NCI-H1105 treated with DMSO at 0.1 percent for 48 hours (cell line): ENCODE results near the gene APOE.
"Not testable (repeated sequence)": the region's sequence is repeated elsewhere in the genome, so short reads cannot be mapped to it uniquely, and the experiment has no call there.

Experiments
- DNase-seq: peaks from one replicate; lab custom pipeline; 2025; lab: John Stamatoyannopoulos, UW

The APOE gene

DNA sequence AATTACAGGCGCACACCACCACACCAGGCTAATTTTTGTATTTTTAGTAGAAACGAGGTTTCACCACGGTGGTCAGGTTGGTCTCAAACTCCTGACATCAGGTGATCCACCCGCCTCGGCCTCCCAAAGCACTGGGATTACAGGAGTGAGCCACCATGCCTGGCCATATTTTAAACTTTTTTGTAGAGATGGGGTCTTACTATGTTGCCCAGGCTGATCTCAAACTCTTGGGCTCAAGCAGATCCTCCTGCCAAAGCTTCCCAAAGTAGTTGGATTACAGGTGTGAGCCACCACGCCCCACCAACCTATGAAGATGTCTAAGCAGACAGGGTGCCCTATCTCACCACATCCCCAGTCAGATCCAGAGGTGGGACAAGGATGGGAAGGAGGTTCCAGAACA lies 6.3 kb downstream of the APOE start:
- DNase-seq = not testable (repeated sequence)

DNA sequence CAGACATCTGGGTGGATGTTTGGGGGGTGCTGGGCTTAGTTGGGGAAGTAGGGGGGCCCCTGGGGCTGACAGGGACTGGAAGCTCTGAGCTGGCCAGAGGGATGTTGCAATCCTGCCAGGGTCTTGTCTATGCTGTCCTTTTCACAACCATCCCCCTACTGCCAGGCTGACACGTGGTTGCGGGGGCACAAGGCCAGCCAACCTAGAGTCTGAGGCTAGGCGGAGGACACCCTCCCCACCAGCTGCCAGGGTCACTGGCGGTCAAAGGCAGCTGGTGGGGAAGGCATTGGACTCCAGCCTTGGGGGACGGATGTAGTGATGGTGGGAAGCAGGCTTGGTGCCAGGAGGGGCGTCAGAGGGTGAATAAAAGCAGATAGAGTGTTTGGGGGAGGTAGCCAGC lies 7.3 kb downstream of the APOE start:
- DNase-seq = no peak

DNA sequence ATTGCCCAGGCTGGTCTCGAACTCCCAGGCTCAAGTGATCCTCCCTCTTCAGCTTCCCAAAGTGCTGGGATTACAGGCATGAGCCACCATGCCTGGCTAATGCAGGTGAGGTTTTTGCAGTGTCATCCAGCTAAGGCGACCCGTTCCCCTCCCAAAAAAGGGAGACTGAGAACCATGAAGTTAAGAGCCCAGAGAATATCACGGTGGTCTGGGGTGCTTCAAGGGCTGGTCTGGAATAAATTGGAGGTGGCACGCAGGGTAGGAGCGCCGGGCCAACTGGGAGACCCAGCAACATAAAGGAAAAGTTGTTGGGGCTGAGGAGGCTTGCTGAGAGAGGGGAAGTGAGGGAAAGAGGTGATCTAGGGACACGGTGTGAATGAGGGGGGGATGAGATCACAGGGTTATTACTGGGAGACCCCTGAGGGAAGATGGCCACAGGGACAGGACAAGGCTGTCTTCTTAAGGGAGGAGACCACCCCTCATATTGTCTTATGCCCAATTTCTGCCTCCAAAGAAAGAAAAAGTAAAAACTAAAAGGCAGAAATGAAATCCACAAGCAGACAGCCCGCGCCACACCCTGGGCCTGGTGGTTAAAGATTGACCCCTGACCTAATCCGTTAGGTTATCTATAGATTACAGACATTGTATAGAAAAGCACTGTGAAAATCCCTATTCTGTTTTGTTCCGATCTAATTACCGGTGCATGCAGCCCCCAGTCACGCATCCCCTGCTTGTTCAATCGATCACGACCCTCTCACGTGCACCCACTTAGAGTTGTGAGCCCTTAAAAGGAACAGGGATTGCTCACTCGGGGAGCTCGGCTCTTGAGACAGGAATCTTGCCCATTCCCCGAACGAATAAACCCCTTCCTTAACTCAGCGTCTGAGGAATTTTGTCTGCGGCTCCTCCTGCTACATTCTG lies 8.2 kb downstream of the APOE start:
- not testable (repeated sequence) for DNase-seq

DNA sequence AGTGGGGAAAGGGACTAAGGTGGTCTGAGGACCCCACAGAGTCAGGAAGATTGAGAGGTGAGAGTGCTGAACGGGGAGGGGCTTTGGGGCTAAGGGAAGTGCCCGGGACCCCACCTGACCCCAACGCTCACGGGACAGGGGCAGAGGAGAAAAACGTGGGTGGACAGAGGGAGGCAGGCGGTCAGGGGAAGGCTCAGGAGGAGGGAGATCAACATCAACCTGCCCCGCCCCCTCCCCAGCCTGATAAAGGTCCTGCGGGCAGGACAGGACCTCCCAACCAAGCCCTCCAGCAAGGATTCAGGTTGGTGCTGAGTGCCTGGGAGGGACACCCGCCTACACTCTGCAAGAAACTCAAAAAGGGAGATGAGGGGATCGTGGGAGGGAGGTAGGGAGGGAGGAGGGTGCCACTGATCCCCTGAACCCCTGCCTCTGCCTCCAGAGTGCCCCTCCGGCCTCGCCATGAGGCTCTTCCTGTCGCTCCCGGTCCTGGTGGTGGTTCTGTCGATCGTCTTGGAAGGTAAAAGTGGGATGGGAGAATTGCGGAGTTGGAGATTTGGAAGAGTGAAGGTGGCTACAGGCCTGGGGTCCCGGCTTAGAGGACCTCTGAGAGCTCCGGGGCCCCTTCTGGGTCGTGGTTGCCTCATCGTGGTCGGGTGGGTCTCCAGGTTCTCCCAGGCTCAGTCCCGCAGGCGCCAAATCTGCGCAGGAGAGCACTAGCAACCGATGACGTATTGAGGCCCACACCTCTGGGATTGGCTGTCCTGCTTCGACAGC lies 9.0 kb downstream of the APOE start, which contains the start of gene APOC1:
Gene APOC1, plus strand, starts transcription at position 176 of the 774 bp plus-strand sequence. Its CDS starts 284 bp downstream, at position 460.
- DNase-seq = peak; percentile 82

DNA sequence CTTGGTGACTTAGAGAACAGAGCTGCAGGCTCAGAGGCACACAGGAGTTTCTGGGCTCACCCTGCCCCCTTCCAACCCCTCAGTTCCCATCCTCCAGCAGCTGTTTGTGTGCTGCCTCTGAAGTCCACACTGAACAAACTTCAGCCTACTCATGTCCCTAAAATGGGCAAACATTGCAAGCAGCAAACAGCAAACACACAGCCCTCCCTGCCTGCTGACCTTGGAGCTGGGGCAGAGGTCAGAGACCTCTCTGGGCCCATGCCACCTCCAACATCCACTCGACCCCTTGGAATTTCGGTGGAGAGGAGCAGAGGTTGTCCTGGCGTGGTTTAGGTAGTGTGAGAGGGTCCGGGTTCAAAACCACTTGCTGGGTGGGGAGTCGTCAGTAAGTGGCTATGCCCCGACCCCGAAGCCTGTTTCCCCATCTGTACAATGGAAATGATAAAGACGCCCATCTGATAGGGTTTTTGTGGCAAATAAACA lies 18.7 kb downstream of the APOE start:
- DNase-seq = no peak

DNA sequence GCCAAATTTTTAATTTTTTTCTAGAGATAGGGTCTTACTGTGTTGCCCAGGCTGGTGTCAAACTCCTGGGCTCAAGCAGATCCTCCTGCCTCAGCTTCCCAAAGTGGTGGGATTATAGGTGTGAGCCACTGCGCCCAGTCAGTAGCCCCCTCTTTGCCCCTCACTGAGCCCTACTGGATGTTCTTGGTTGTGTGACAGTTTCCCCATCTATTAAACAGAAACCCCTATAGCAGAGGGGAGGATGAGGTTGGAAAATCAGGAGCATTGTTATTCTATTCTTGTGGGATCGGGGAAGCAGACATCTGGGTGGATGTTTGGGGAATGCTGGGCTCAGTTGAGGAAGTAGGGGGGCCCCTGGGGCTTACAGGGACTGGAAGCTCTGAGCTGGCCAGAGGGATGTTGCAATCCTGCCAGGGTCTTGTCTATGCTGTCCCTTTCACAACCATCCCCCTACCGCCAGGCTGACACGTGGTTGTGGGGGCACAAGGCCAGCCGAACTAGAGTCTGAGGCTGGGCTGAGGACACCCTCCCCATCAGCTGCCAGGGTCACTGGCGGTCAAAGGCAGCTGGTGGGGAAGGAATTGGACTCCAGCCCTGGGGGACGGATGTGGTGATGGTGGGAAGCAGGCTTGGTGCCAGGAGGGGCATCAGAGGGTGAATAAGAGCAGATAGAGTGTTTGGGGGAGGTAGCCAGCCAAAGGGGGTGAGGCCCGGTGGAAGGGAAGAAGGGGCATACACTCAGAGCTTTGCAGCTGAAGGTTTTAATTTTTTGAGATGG lies 19.7 kb downstream of the APOE start:
- no peak for DNase-seq

DNA sequence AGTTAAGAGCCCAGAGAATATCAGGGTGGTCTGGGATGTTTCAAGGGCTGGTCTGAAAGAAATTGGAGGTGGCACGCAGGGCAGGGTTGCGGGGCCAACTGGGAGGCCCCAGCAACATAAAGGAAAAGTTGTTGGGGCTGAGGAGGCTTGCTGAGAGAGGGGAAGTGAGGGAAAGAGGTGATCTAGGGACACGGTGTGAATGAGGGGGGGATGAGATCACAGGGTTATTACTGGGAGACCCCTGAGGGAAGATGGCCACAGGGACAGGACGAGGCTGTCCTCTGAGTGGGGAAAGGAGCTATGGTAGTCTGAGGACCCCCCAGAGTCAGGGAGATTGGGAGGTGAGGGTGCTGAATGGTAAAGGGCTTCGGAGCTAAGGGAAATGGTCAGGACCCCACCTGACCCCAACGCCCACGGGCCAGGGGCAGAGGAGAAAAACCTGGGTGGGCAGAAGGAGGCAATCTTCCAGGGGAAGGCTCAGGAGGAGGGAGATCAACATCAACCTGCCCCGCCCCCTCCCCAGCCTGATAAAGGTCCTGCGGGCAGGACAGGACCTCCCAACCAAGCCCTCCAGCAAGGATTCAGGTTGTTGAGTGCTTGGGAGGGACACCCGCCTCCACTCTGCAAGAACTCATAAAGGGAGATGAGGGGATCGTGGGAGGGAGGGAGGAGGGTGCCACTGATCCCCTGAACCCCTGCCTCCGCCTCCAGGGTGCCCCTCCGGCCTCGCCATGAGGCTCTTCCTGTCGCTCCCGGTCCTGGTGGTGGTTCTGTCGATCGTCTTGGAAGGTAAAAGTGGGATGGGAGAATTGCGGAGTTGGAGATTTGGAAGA lies 20.9 kb downstream of the APOE start:
- not testable (repeated sequence) for DNase-seq

DNA sequence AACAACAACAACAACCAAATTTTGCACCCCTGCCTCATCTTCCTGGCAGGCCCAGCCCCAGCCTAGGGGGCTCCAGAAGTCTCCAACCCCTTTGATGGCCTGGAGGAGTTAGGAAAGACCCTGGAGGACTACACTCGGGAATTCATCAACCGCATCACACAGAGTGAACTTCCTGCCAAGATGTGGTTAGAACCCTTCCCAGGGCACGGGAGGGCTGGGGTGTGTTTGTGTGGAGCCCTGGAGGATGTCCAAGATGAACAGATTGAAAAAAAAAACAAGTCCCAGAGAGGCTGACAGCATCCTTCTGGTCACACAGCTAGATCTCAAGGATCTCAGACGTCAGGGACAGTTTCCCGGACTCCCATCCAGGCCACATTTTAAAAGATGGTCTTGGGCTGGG lies 22.1 kb downstream of the APOE start:
- DNase-seq = no peak

DNA sequence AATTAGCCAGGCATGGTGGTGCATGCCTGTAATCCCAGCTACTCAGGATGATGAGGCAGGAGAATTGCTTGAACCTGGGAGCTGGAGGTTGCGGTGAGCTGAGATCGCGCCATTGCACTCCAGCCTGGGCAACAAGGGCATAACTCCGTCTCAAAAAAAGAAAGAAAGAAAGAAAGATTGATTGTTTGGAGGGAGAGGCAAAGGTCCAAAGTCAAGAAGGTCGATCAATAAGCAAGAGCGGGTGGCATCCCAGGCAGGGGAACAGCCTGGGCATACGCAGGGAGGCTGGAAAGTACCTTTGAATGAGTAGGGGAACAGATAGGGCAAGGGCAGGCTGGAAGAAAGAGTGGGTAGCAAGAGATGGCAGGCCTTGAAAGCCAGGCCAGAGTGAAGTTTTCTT lies 24.5 kb downstream of the APOE start:
- DNase-seq = no peak

DNA sequence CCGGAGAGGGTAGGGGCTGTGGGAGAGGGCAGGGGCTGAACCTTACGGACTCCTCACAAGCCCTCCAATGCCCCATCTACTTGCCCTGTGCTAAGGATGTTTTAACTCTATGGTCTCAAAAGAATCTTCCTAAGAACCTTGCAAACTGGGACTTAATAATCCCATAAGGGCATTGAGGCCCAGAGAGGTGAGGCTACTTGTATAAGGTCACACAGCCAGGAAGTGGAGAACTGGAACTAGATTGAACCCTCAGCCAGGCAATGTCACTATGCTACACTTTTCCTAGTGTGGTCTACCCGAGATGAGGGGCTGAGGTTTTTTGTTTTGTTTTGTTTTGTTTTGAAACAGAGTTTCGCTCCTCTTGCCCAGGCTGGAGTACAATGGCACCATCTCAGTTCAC lies 25.9 kb downstream of the APOE start:
- DNase-seq = no peak

DNA sequence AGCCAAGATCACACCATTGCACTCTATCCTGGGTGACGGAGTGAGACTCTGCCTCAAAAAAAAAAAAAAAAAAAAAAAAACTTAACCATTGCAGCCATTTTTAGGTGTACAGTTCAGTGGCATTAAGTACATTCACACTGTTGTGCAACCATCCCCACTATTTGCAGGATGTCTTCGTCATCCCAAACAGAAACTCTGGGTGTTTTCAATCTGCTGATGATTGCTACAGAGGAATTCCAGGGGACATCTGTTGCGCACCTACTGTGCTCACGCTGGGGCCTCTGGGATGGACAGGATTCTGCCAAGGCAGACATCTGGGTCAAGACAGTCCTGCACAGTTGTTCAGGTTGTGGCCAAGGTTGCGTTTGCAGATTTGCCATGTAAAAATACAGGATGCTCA lies 34.1 kb downstream of the APOE start:
- no peak for DNase-seq

DNA sequence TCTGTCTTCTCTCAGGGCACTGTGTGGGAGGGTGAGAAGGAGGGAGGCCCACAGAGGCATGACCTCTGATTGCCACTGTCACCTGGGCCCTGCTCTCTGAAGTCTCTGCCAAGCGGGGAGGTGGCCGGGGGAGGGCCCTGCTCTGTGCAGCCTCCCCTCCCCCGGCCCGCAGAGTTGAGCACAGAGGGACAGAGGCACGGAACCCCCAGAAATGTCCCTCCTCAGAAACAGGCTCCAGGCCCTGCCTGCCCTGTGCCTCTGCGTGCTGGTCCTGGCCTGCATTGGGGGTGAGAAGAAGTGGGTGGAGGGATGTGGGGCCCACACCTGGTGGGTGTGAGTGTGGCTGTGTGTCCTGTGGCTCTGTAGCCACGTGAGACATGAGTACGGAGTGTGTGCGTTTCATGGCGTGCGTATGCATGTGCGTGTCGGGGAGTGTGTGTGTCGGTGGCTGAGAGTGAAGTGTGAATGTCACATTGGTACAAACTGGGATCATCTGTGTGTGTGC lies 36.5 kb downstream of the APOE start, which contains the start of gene APOC4:
Gene APOC4, plus strand, starts transcription at position 171 of the 505 bp plus-strand sequence. Its CDS starts 41 bp downstream, at position 212.
- DNase-seq = no peak

DNA sequence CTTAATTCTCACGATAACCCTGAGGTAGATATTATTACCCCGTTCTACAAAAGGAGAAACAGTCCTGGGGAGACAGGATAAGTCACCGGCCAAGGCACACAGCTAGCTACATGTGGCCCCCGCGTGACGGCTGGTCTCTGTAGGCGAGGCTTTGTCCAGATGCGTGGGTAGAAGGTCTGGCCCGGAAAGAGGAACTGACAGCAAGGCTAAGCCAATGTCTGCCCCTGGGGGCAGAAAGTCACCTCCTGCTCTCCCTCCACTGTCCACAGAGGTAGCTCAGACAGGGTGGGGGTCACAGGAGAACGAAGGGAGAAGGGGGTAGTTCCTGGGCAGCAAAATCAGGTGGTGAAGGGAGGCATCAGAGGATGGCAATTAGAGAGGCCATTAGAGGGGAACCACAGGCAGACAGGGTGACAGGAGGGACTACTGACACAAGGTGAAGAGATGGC lies 38.2 kb downstream of the APOE start:
- DNase-seq = no peak

DNA sequence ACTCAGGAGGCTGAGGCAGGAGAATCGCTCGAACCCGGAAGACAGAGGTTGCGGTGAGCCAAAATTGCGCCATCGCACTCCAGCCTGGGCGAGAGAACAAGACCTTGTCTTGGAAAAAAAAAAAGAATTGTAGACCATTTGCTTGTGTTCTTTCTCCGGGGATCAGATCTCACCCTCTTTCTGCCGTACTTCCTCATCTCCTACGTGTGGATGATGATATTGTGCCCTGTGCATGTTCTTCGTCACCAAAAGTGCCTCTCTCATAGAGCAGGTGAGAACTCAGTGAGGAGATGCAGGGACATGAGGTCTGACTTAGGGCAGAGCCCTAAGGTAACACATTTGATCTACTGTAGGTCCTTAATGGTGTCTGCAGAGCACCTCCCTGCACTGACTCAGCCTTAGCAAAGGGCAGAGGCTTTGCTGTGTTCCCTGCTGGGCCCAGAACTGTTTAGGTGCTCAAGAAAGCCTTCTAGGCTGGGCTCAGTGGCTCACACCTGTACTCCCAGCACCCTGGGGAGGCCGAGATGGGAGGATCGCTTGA lies 41.5 kb downstream of the APOE start:
- DNase-seq = no peak

DNA sequence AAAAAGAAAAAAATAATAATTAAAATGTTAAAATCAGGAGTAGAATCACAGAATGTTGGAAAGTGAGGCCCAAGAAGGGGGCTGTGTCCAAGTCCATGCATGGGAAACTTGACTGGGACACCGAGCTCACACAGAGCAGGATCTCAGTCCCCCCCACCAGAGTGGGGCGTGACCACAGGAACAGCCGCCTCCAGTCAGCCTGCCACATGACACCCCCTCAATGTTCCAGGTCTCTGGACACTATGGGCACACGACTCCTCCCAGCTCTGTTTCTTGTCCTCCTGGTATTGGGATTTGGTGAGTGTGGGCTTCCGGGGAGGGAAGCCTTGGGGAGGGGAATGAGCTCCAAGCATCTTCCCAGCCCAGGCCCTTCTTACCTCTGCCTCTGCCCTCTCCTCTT lies 42.6 kb downstream of the APOE start:
- DNase-seq = no peak

DNA sequence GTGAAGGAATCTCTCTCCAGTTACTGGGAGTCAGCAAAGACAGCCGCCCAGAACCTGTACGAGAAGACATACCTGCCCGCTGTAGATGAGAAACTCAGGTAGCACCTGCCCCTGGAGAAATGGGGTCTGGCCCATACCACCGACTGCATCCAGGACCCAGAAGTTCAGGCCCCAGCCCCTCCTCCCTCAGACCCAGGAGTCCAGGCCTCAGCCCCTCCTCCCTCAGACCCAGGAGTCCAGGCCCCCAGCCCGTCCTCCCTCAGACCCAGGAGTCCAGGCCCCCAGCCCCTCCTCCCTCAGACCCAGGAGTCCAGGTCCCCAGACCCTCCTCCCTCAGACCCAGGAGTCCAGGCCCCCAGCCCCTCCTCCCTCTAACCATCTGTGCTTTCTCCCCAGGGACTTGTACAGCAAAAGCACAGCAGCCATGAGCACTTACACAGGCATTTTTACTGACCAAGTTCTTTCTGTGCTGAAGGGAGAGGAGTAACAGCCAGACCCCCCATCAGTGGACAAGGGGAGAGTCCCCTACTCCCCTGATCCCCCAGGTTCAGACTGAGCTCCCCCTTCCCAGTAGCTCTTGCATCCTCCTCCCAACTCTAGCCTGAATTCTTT lies 43.3 kb downstream of the APOE start:
- no peak for DNase-seq

DNA sequence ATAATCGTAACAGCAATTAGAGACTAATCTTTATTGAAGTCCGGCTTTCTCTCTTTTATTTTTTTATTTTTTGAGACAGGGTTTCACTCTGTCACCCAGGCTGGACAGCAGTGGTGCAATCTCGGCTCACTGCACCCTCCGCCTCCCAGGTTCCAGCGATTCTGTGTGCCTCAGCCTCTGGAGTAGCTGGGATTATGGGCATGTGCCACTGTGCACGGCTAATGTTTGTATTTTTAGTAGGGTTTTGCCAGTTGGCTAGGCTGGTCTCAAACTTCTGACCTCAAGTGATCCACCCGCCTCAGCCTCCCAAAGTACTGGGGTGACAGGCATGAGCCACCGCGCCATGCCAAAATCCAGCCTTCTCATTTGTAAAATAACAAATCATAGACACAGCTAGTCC lies 44.0 kb downstream of the APOE start:
- no peak for DNase-seq

DNA sequence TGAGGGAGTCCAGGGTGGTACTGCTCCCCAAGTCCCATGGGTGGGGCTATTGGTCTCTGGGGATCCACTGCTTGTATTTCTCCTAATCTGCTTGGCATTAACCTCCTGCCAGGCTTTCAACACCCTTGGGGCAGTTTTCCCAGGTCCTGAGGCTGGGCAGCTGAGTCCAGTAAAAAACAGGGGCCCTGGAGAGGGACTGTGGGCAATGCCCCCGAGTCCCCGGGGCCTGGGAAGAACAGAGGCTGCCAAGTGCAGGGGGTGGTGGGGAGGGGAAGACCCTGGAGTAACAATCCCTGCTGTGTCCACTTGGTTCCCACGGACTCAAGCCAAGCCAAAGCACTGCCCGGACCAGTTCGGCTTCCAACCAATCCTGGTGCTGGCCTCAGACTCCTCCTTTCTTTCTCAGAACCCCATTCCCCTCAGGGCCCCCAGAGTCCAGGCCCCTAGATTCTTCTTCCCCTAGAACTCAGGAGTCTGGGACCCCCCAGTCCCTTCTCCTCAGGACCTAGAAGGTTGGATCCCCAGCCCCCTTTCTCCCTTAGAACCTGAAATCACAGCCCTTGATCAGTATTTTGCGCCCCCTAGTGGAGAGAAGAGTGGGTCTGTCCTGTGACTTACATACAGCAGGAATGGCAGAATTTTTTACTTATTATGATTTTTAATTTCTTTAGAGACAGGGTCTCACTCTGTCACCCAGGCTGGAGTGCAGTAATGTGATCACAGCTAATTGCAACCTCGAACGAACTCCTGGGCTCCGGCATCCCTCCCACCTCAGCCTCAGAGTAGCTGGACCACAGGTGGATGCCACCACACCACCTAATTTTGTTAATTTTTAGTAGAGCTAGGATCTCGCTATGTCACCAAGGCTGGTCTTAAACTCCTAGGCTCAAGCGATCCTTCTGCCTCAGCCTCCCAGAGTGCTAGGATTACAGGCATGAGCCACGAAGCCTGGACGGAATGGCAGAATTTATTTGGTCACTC lies 45.9 kb downstream of the APOE start:
- DNase-seq = peak; percentile 60

DNA sequence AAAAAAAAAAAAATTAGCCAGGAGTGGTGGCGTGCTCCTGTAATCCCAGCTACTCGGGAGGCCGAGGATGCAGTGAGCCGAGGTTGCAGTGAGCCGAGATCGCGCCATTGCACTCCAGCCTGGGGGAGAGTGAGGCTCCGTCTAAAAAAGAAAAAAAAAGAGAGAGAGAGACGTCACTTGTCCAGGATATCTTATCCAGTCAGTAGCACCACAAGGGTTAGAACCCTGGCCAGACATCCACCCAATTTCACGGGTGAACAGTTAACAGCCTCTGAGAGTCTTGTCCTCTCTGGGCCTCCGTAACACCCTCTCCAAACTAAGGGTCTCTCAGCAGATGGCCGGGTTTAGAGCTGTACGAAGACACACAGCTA lies 48.7 kb downstream of the APOE start:
- no peak for DNase-seq
